Upper lobe of left lung (tissue), 6 donors: ENCODE measurements around the gene FBXO41. TPM values are rescaled to one million over a fixed set of nuclear protein-coding genes. Genes with fewer than 3 reads are reported as not detected.

Experiments
- ATAC-seq, 2 donors: fragments of 200-7000 bp; cut with Tn5 transposase; one replicate each; pipeline ENCODE4 v1.9.1; 2022; ENCODE audit warnings: mild to moderate bottlenecking in 2 of 2, moderate library complexity in 2 of 2; ENCODE audit not compliant: low FRiP score in 2 of 2
- DNase-seq, 2 donors: peaks; one replicate each; pipeline ENCODE4 v3.0.0-alpha.2; 2019 to 2020
- H3K27ac ChIP-seq, 4 donors: fragments of 200-600 bp; sonication (generic); one replicate each; pipeline ENCODE4 v1.5.1; 2016 to 2019
- H3K27me3 ChIP-seq, 4 donors: fragments of 200-600 bp; sonication (generic); one replicate each; pipeline ENCODE4 v1.5.1; 2017 to 2019
- H3K36me3 ChIP-seq, 4 donors: fragments of 200-600 bp; sonication (generic); one replicate each; pipeline ENCODE4 v1.5.1; 2016 to 2019
- H3K4me1 ChIP-seq, 4 donors: fragments of 200-600 bp; sonication (generic); one replicate each; pipeline ENCODE4 v1.5.1; 2018 to 2019
- H3K4me3 ChIP-seq, 4 donors: fragments of 200-600 bp; sonication (generic); one replicate each; pipeline ENCODE4 v1.5.1; 2017 to 2019; ENCODE audit warnings: mild to moderate bottlenecking in 2 of 4, moderate library complexity in 1 of 4
- H3K9me3 ChIP-seq, 4 donors: fragments of 200-600 bp; sonication (generic); one replicate each; pipeline ENCODE4 v1.5.1; 2018 to 2019
- EP300 ChIP-seq, 4 donors: sonication (generic); formaldehyde crosslinking; IDR thresholded peaks; one replicate each; pipeline ENCODE4 v1.5.1; 2017; ENCODE audit warnings: antibody characterized with exemption in 4 of 4, control low read depth in 2 of 4
- POLR2A ChIP-seq, 4 donors: fragments of 450-650 bp; IDR thresholded peaks; one replicate each; pipeline ENCODE4 v1.5.1; 2016 to 2017; ENCODE audit warnings: antibody characterized with exemption in 4 of 4, mild to moderate bottlenecking in 2 of 4
- POLR2AphosphoS5 ChIP-seq, 2 donors: sonication (generic); formaldehyde crosslinking; IDR thresholded peaks; one replicate each; pipeline ENCODE4 v1.5.1; 2017; ENCODE audit warnings: antibody characterized with exemption in 2 of 2
- WGBS, 2 donors: methylation state at CpG; one replicate each; pipeline ENCODE4 v1.1.5; 2017 to 2018; 5-methylcytosine and 5-hydroxymethylcytosine counted together
- total RNA-seq, 6 donors: library from RNA; depleted of rRNA in 4 of 6; stranded (reverse); fragments of >200 nt in 4 of 6; gene quantifications; one replicate each; pipeline versions ENCODE4 v1.1.0 to v1.2.1, GENCODE V29; 2016 to 2021
- TF ChIP-seq, protein P1 (sequence below), 6 experiments: fragments of 450-650 bp in 4 of 6; fragments of 200-600 bp in 2 of 6; sonication (generic) in 2 of 6; IDR thresholded peaks; one replicate each; pipeline ENCODE4 v1.5.1; 2016 to 2019; ENCODE audit warnings: antibody characterized with exemption in 6 of 6
- donor health status: DM: no; HTN: no; CAD: no; lungs with moderate emphysema.
- donor health status: DM: no; HTN: yes; CAD: no; lungs with severe emphysema.

The FBXO41 gene
- 1 to 10 TPM; 1.5 to 9.4 (median 3.9) TPM for total RNA-seq

GRCh38 chr2:73284296-73285158, at the start of gene FBXO41:
Gene FBXO41, minus strand, starts transcription at chr2:73284478. Its CDS starts 14,848 bp downstream, at chr2:73269630.
- Histone ChIP-seq H3K27ac (peak within 1 kb of the TSS in 2 of 4 donors; percentile 12 to 43), H3K27me3 (peaks cover 0 to 6% (median 1%) of the 10 kb centered on the region in 4 donors), H3K4me3 (peak within 1 kb of the TSS; percentile 56 to 71 (median 63)), H3K4me1 (peaks cover 11 to 21% (median 19%) of the 10 kb centered on the region in 4 donors), H3K9me3 (no peaks in the 10 kb centered on the region), H3K36me3 (no peaks in the 10 kb centered on the region)
- TF ChIP-seq, protein P1, sequence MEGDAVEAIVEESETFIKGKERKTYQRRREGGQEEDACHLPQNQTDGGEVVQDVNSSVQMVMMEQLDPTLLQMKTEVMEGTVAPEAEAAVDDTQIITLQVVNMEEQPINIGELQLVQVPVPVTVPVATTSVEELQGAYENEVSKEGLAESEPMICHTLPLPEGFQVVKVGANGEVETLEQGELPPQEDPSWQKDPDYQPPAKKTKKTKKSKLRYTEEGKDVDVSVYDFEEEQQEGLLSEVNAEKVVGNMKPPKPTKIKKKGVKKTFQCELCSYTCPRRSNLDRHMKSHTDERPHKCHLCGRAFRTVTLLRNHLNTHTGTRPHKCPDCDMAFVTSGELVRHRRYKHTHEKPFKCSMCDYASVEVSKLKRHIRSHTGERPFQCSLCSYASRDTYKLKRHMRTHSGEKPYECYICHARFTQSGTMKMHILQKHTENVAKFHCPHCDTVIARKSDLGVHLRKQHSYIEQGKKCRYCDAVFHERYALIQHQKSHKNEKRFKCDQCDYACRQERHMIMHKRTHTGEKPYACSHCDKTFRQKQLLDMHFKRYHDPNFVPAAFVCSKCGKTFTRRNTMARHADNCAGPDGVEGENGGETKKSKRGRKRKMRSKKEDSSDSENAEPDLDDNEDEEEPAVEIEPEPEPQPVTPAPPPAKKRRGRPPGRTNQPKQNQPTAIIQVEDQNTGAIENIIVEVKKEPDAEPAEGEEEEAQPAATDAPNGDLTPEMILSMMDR (IDR thresholded peaks at IDR 0.05), result no peak
- TF ChIP-seq EP300 (IDR thresholded peaks at IDR 0.05) (no peak), POLR2AphosphoS5 (IDR thresholded peaks at IDR 0.05) (no peak), POLR2A (IDR thresholded peaks at IDR 0.05) (no peak)
- DNase-seq (peak in 1 of 2 donors; percentile 91), ATAC-seq (peak; percentile 52 to 75)
- 0 to 2% methylated on average over 7 to 40 of the region's 69 CpGs for WGBS, 2 donors

DNA sequence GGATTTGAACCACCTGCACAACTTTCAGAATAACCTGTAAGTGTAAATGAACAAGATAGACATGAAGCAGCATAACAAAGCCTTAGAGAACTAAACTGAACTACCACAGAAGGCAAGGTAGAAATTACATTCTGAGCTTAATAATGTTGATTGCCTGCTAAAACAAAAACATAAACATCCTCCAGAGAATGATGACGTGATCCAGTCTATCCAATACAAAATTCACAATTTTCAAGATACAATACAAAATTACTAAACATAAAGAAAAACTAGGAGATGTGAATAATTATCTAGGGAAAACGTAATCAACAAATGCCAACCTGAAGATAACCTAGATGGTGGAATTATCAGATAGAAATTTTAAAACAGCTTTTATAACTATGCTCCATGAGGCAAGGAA, 49.8 kb upstream of the FBXO41 start:
- no peak for DNase-seq
- Histone ChIP-seq H3K36me3 (no peaks in the 10 kb centered on the region), H3K27ac (no peak overlapping the region), H3K4me1 (no peaks in the 10 kb centered on the region), H3K9me3 (peaks cover 0 to 10% (median 3%) of the 10 kb centered on the region in 4 donors), H3K4me3 (no peak overlapping the region), H3K27me3 (no peaks in the 10 kb centered on the region)
- no peak for ATAC-seq
- 73 to 81% methylated on average over 2 of the region's 2 CpGs for whole genome bisulfite sequencing, 2 donors
- no peak for TF ChIP-seq POLR2A (IDR thresholded peaks at IDR 0.05)
- no peak for TF ChIP-seq EP300 (IDR thresholded peaks at IDR 0.05)
- TF ChIP-seq, protein P1 (IDR thresholded peaks at IDR 0.05), result no peak

DNA sequence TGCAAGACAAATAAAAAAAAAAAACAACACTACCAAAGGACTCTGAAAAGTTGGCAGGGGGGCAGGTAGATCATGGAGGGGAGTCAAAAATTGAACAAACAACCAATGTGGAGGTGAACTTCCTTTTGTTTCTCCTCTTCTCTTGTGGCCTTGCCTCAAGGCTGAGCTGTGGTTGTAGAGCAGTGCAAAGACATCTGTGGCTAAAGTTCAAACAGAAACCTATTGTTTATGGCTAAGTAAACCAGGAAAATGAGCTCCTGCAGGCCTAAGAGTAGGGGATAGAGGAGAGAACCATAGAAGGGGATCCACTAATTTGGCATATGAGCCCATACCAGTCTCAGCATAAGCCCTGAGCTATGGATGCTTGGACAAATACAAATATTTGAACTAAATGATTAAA, 49.3 kb upstream of the FBXO41 start:
- no peaks in the 10 kb centered on the region for H3K27me3 ChIP-seq
- H3K36me3 ChIP-seq, result no peaks in the 10 kb centered on the region
- no peak for TF ChIP-seq EP300 (IDR thresholded peaks at IDR 0.05)
- TF ChIP-seq, protein P1 (IDR thresholded peaks at IDR 0.05), result no peak
- no peak for TF ChIP-seq POLR2AphosphoS5 (IDR thresholded peaks at IDR 0.05)
- no peak for TF ChIP-seq POLR2A (IDR thresholded peaks at IDR 0.05)
- H3K4me3 ChIP-seq, result no peak overlapping the region
- ATAC-seq (no peak), DNase-seq (no peak)
- no peaks in the 10 kb centered on the region for H3K4me1 ChIP-seq
- no peak overlapping the region for H3K27ac ChIP-seq
- H3K9me3 ChIP-seq, result peaks cover 0 to 10% (median 3%) of the 10 kb centered on the region in 4 donors

DNA sequence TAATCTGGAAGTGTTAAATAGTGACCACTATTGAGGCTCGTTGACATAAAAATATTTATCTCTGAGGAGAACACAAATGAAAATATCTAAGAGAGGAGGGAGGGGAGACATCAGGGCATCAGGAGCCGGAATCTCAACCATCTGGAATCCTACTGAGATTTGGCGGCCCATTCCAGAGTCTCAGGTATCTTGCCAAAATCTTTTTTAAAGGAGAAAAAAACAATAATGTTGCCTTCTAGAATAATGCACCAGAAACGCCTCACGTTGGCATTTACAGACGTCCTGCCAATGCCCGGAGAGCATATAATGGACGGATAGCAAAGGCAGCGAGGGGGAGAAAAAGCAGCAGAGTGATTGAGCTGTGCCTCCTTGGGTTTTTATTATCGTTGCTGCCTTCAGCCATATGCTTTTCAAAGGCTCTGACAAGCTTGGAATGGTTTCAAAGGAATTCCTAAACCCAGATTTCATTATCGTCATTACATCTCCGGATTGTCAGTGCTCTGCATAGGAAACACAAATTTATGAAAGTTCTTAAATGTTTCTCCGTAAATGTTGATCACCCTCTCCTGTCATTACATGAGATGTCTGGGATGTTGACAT, 39.9 kb upstream of the FBXO41 start:
- ATAC-seq (no peak), DNase-seq (no peak)
- H3K4me1 ChIP-seq, result no peaks in the 10 kb centered on the region
- no peaks in the 10 kb centered on the region for H3K27me3 ChIP-seq
- no peak overlapping the region for H3K4me3 ChIP-seq
- H3K27ac ChIP-seq, result no peak overlapping the region
- TF ChIP-seq POLR2A (IDR thresholded peaks at IDR 0.05) (no peak), EP300 (IDR thresholded peaks at IDR 0.05) (no peak), POLR2AphosphoS5 (IDR thresholded peaks at IDR 0.05) (no peak)
- TF ChIP-seq, protein P1 (IDR thresholded peaks at IDR 0.05), result no peak
- no peaks in the 10 kb centered on the region for H3K9me3 ChIP-seq
- H3K36me3 ChIP-seq, result no peaks in the 10 kb centered on the region
- 61 to 67% methylated on average over 13 of the region's 13 CpGs for WGBS, 2 donors
